Measurements from ENCODE around the gene RFPL3.

- TF ChIP-seq CTCF (IDR thresholded peaks at IDR 0.05), result no peak
- no peak for TF ChIP-seq POLR2AphosphoS5 (IDR thresholded peaks at IDR 0.05)
Measured at GRCh38 chr22:32404021-32404420, 46.4 kb downstream of the RFPL3 start.
